GM19239 (cell line): ENCODE measurements around the gene ERC2.

Source experiments
- DNase-seq: peaks from one replicate; pipeline ENCODE4 v3.0.0; 2011; ENCODE audit warnings: low spot score; ENCODE audit not compliant: insufficient read length
- FAIRE-seq: peaks from 2 replicates; lab custom pipeline; 2011; peaks lifted over from hg19 to GRCh38; lab: Jason Lieb, UNC

ERC2 gene

GRCh38 chr3:55716611-55717225 lies 751.5 kb downstream of the ERC2 start:
- FAIRE-seq: no peak

GRCh38 chr3:55716044-55716443 lies 752.2 kb downstream of the ERC2 start:
- no peak for FAIRE-seq

More at GRCh38 chr3:55716611-55717225, 751.5 kb downstream of the ERC2 start:
- DNase-seq: no peak

GRCh38 chr3:55714057-55714456 lies 754.2 kb downstream of the ERC2 start:
- no peak for FAIRE-seq

More at GRCh38 chr3:55716044-55716443, 752.2 kb downstream of the ERC2 start:
- no peak for DNase-seq

GRCh38 chr3:55711646-55712045 lies 756.6 kb downstream of the ERC2 start:
- FAIRE-seq (no peak), DNase-seq (no peak)

More at GRCh38 chr3:55714057-55714456, 754.2 kb downstream of the ERC2 start:
- DNase-seq: no peak

- no peak for FAIRE-seq
- no peak for DNase-seq
These were observed 758.8 kb downstream of the ERC2 start for GRCh38 chr3:55709411-55710012.

GRCh38 chr3:55708921-55709320 lies 759.3 kb downstream of the ERC2 start:
- DNase-seq: no peak
- FAIRE-seq: no peak

GRCh38 chr3:55708242-55708641 lies 760.0 kb downstream of the ERC2 start:
- DNase-seq (no peak), FAIRE-seq (no peak)

GRCh38 chr3:55704521-55704920 lies 763.7 kb downstream of the ERC2 start:
- no peak for DNase-seq
- no peak for FAIRE-seq

- FAIRE-seq: no peak
These were observed 765.4 kb downstream of the ERC2 start for GRCh38 chr3:55702822-55703221.

GRCh38 chr3:55701997-55702396 lies 766.3 kb downstream of the ERC2 start:
- FAIRE-seq (no peak), DNase-seq (no peak)

More at GRCh38 chr3:55702822-55703221, 765.4 kb downstream of the ERC2 start:
- DNase-seq: no peak

- FAIRE-seq (no peak), DNase-seq (no peak)
These were observed 769.4 kb downstream of the ERC2 start for GRCh38 chr3:55698831-55699230.

GRCh38 chr3:55697177-55697865 lies 770.9 kb downstream of the ERC2 start:
- DNase-seq (no peak), FAIRE-seq (no peak)

- DNase-seq (no peak), FAIRE-seq (no peak)
These were observed 775.2 kb downstream of the ERC2 start for GRCh38 chr3:55692957-55693558.

- FAIRE-seq: no peak
These were observed 775.8 kb downstream of the ERC2 start for GRCh38 chr3:55692295-55692956.

GRCh38 chr3:55691141-55691540 lies 777.1 kb downstream of the ERC2 start:
- no peak for FAIRE-seq
- DNase-seq: no peak

More at GRCh38 chr3:55692295-55692956, 775.8 kb downstream of the ERC2 start:
- DNase-seq: no peak

GRCh38 chr3:55690726-55691125 lies 777.5 kb downstream of the ERC2 start:
- DNase-seq: peak; percentile 15
- peak; percentile 78 for FAIRE-seq

- no peak for FAIRE-seq
- no peak for DNase-seq
These were observed 778.1 kb downstream of the ERC2 start for GRCh38 chr3:55690177-55690576.

- no peak for FAIRE-seq
These were observed 780.1 kb downstream of the ERC2 start for GRCh38 chr3:55688154-55688553.

GRCh38 chr3:55687526-55687925 lies 780.7 kb downstream of the ERC2 start:
- DNase-seq: no peak
- peak; percentile 85 for FAIRE-seq

More at GRCh38 chr3:55688154-55688553, 780.1 kb downstream of the ERC2 start:
- no peak for DNase-seq
